ENCODE measurements around the gene KIAA0825. TPM values are rescaled to one million over a fixed set of nuclear protein-coding genes. Genes with fewer than 3 reads are reported as not detected.

KIAA0825 gene
- polyA plus RNA-seq, 1 donor from 2014 or later, result 5.1 TPM

- no peak for TF ChIP-seq RAD21 (conservative IDR thresholded peaks at IDR 0.05)
Measured at GRCh38 chr5:94180761-94181160, 437.6 kb downstream of the KIAA0825 start (continued).

GRCh38 chr5:94175912-94176311 is 442.5 kb downstream of the KIAA0825 start:
- Histone ChIP-seq H3K9me3 (ENCODE audit: low read length) (no peaks in the 10 kb centered on the region), H3K4me2 (ENCODE audit: low read length) (no peak overlapping the region), H4K20me1 (ENCODE audit: insufficient read depth) (no peaks in the 10 kb centered on the region), H3K36me3 (ENCODE audit: insufficient read depth, low read length) (no peaks in the 10 kb centered on the region), H3K79me2 (replicated peaks; ENCODE audit: insufficient read depth, low read length) (no peaks in the 10 kb centered on the region), H2AFZ (ENCODE audit: low read depth, low read length) (no peak overlapping the region), H3K9ac (ENCODE audit: low read length) (no peak overlapping the region), H3K27me3 (ENCODE audit: insufficient read depth, low read depth, low read length) (no peaks in the 10 kb centered on the region), H3K4me3 (ENCODE audit: low read length) (no peak overlapping the region), H3K9me2 (ENCODE audit: insufficient read depth, low read length) (no peaks in the 10 kb centered on the region), H3F3A (ENCODE audit: insufficient read depth, low read length, poor library complexity, severe bottlenecking) (no peaks in the 10 kb centered on the region), H3K27ac (ENCODE audit: low read length) (no peak overlapping the region)
- TF ChIP-seq RAD21 (conservative IDR thresholded peaks at IDR 0.05), result no peak
- TF ChIP-seq TAF1 (IDR thresholded peaks at IDR 0.05; ENCODE audit: low read depth), result no peak
- no peak for TF ChIP-seq MXI1 (conservative IDR thresholded peaks at IDR 0.05; ENCODE audit: poor library complexity, severe bottlenecking)
- no peak for TF ChIP-seq EZH2 (IDR thresholded peaks at IDR 0.05; ENCODE audit: borderline replicate concordance, insufficient read depth, low read length, poor library complexity, severe bottlenecking)
- TF ChIP-seq POLR2AphosphoS5 (IDR thresholded peaks at IDR 0.05), result no peak
- no peak for TF ChIP-seq EP300 (conservative IDR thresholded peaks at IDR 0.05; ENCODE audit: poor library complexity, severe bottlenecking)

GRCh38 chr5:94174748-94175411 is 443.5 kb downstream of the KIAA0825 start:
- no peaks in the 10 kb centered on the region for H3F3A ChIP-seq (ENCODE audit: insufficient read depth, low read length, poor library complexity, severe bottlenecking)
- no peaks in the 10 kb centered on the region for H3K9me2 ChIP-seq (ENCODE audit: insufficient read depth, low read length)
- no peaks in the 10 kb centered on the region for H3K9me3 ChIP-seq (ENCODE audit: low read length)
- no peak overlapping the region for H2AFZ ChIP-seq (ENCODE audit: low read depth, low read length)
- H3K27ac ChIP-seq (ENCODE audit: low read length), result no peak overlapping the region
- TF ChIP-seq, protein P1, sequence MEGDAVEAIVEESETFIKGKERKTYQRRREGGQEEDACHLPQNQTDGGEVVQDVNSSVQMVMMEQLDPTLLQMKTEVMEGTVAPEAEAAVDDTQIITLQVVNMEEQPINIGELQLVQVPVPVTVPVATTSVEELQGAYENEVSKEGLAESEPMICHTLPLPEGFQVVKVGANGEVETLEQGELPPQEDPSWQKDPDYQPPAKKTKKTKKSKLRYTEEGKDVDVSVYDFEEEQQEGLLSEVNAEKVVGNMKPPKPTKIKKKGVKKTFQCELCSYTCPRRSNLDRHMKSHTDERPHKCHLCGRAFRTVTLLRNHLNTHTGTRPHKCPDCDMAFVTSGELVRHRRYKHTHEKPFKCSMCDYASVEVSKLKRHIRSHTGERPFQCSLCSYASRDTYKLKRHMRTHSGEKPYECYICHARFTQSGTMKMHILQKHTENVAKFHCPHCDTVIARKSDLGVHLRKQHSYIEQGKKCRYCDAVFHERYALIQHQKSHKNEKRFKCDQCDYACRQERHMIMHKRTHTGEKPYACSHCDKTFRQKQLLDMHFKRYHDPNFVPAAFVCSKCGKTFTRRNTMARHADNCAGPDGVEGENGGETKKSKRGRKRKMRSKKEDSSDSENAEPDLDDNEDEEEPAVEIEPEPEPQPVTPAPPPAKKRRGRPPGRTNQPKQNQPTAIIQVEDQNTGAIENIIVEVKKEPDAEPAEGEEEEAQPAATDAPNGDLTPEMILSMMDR (IDR thresholded peaks at IDR 0.05; ENCODE audit: poor library complexity, severe bottlenecking), result no peak
- TF ChIP-seq EP300 (conservative IDR thresholded peaks at IDR 0.05; ENCODE audit: poor library complexity, severe bottlenecking) (no peak), POLR2AphosphoS5 (IDR thresholded peaks at IDR 0.05) (no peak), EZH2 (IDR thresholded peaks at IDR 0.05; ENCODE audit: borderline replicate concordance, insufficient read depth, low read length, poor library complexity, severe bottlenecking) (no peak), RAD21 (conservative IDR thresholded peaks at IDR 0.05) (no peak), SMC3 (conservative IDR thresholded peaks at IDR 0.05; ENCODE audit: poor library complexity) (no peak), MXI1 (conservative IDR thresholded peaks at IDR 0.05; ENCODE audit: poor library complexity, severe bottlenecking) (no peak), TAF1 (IDR thresholded peaks at IDR 0.05; ENCODE audit: low read depth) (no peak)
- TF ChIP-seq, protein P2, sequence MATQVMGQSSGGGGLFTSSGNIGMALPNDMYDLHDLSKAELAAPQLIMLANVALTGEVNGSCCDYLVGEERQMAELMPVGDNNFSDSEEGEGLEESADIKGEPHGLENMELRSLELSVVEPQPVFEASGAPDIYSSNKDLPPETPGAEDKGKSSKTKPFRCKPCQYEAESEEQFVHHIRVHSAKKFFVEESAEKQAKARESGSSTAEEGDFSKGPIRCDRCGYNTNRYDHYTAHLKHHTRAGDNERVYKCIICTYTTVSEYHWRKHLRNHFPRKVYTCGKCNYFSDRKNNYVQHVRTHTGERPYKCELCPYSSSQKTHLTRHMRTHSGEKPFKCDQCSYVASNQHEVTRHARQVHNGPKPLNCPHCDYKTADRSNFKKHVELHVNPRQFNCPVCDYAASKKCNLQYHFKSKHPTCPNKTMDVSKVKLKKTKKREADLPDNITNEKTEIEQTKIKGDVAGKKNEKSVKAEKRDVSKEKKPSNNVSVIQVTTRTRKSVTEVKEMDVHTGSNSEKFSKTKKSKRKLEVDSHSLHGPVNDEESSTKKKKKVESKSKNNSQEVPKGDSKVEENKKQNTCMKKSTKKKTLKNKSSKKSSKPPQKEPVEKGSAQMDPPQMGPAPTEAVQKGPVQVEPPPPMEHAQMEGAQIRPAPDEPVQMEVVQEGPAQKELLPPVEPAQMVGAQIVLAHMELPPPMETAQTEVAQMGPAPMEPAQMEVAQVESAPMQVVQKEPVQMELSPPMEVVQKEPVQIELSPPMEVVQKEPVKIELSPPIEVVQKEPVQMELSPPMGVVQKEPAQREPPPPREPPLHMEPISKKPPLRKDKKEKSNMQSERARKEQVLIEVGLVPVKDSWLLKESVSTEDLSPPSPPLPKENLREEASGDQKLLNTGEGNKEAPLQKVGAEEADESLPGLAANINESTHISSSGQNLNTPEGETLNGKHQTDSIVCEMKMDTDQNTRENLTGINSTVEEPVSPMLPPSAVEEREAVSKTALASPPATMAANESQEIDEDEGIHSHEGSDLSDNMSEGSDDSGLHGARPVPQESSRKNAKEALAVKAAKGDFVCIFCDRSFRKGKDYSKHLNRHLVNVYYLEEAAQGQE (IDR thresholded peaks at IDR 0.05; ENCODE audit: borderline replicate concordance), result no peak
- H3K9ac ChIP-seq (ENCODE audit: low read length), result no peak overlapping the region
- no peaks in the 10 kb centered on the region for H3K79me2 ChIP-seq (replicated peaks; ENCODE audit: insufficient read depth, low read length)
- no peak overlapping the region for H3K4me3 ChIP-seq (ENCODE audit: low read length)
- no peaks in the 10 kb centered on the region for H4K20me1 ChIP-seq (ENCODE audit: insufficient read depth)
- H3K27me3 ChIP-seq (ENCODE audit: insufficient read depth, low read depth, low read length), result no peaks in the 10 kb centered on the region
- no peak overlapping the region for H3K4me2 ChIP-seq (ENCODE audit: low read length)
- H3K36me3 ChIP-seq (ENCODE audit: insufficient read depth, low read length), result no peaks in the 10 kb centered on the region
